Stimulated activated CD4-positive, alpha-beta T cell treated with anti-CD3 and anti-CD28 coated beads, Interleukin-1b, Interleukin-23, amount 100 ng/mL, for 24 hours (primary cell): Measurements from ENCODE around the gene ZDHHC11.
"Not testable (repeated sequence)": the region's sequence is repeated elsewhere in the genome, so short reads cannot be mapped to it uniquely, and the experiment has no call there.

ENCODE experiments used
- DNase-seq, 4 experiments: peaks; one replicate each; pipeline ENCODE4 v3.0.0-alpha.2; 2020; ENCODE audit warnings: low read depth in 4 of 4, low spot score in 1 of 4

The ZDHHC11 gene

GRCh38 chr5:778967-779366, 71.8 kb downstream of the ZDHHC11 start:
- not testable (repeated sequence) for DNase-seq

- not testable (repeated sequence) for DNase-seq
These were observed 72.4 kb downstream of the ZDHHC11 start for GRCh38 chr5:778421-778820.

GRCh38 chr5:777756-778161, 73.0 kb downstream of the ZDHHC11 start:
- no peak for DNase-seq

- no peak for DNase-seq
These were observed 73.7 kb downstream of the ZDHHC11 start for GRCh38 chr5:776862-777711.

GRCh38 chr5:775961-776861, 74.6 kb downstream of the ZDHHC11 start:
- no peak for DNase-seq

- DNase-seq = not testable (repeated sequence)
These were observed 75.2 kb downstream of the ZDHHC11 start for GRCh38 chr5:775595-775960.

GRCh38 chr5:774854-775505, 75.8 kb downstream of the ZDHHC11 start:
- DNase-seq = not testable (repeated sequence)

GRCh38 chr5:774304-774703, 76.5 kb downstream of the ZDHHC11 start:
- DNase-seq = not testable (repeated sequence)

GRCh38 chr5:773517-774264, 77.1 kb downstream of the ZDHHC11 start:
- no peak for DNase-seq

GRCh38 chr5:772931-773330, 77.9 kb downstream of the ZDHHC11 start:
- DNase-seq = not testable (repeated sequence)

- not testable (repeated sequence) for DNase-seq
These were observed 78.3 kb downstream of the ZDHHC11 start for GRCh38 chr5:772547-772890.

GRCh38 chr5:771841-772546, 78.8 kb downstream of the ZDHHC11 start:
- not testable (repeated sequence) for DNase-seq

GRCh38 chr5:771087-771781, 79.6 kb downstream of the ZDHHC11 start:
- DNase-seq = not testable (repeated sequence)

GRCh38 chr5:770585-770984, 80.2 kb downstream of the ZDHHC11 start:
- not testable (repeated sequence) for DNase-seq

GRCh38 chr5:769485-770145, 81.2 kb downstream of the ZDHHC11 start:
- DNase-seq = not testable (repeated sequence)

GRCh38 chr5:766666-767431, 83.9 kb downstream of the ZDHHC11 start:
- no peak for DNase-seq

- no peak for DNase-seq
These were observed 84.7 kb downstream of the ZDHHC11 start for GRCh38 chr5:765948-766631.
